Neural progenitor cell (in vitro differentiated cells): ENCODE measurements around the gene TRPC6. TPM values are rescaled to one million over a fixed set of nuclear protein-coding genes. Genes with fewer than 3 reads are reported as not detected.

Source experiments
- DNase-seq: peaks from one replicate; pipeline ENCODE4 v3.0.0-alpha.2; 2016; ENCODE audit warnings: low spot score
- H2AFZ ChIP-seq: fragments of 200-600 bp; sonication (generic); replicated peaks from 2 replicates; pipeline ENCODE4 v1.6.1; 2016; ENCODE audit warnings: antibody characterized with exemption
- H3F3A ChIP-seq: fragments of 200-600 bp; sonication (generic); 2 replicates; pipeline ENCODE4 v1.6.1; 2016; ENCODE audit warnings: antibody characterized with exemption, low read depth
- H3K27ac ChIP-seq: fragments of 200-600 bp; sonication (generic); 2 replicates; pipeline ENCODE4 v1.5.1; 2016; ENCODE audit warnings: mild to moderate bottlenecking
- H3K27me3 ChIP-seq: fragments of 200-600 bp; sonication (generic); 2 replicates; pipeline ENCODE4 v1.6.1; 2016; ENCODE audit warnings: mild to moderate bottlenecking, moderate library complexity
- H3K36me3 ChIP-seq: fragments of 200-600 bp; sonication (generic); 2 replicates; pipeline ENCODE4 v1.5.1; 2016
- H3K4me1 ChIP-seq: fragments of 200-600 bp; sonication (generic); 2 replicates; pipeline ENCODE4 v1.6.1; 2016; ENCODE audit warnings: mixed run types
- H3K4me2 ChIP-seq: fragments of 200-600 bp; sonication (generic); 2 replicates; pipeline ENCODE4 v1.6.1; 2016
- H3K4me3 ChIP-seq: fragments of 200-600 bp; sonication (generic); 2 replicates; pipeline ENCODE4 v1.5.1; 2016
- H3K79me2 ChIP-seq: fragments of 200-600 bp; sonication (generic); 2 replicates; pipeline ENCODE4 v1.6.1; 2016; ENCODE audit warnings: low read depth
- H3K9ac ChIP-seq: fragments of 200-600 bp; sonication (generic); 2 replicates; pipeline ENCODE4 v1.6.1; 2016
- H3K9me3 ChIP-seq: fragments of 200-600 bp; sonication (generic); 2 replicates; pipeline ENCODE4 v1.5.1; 2016; ENCODE audit warnings: low read depth
- H4K20me1 ChIP-seq: fragments of 200-600 bp; sonication (generic); 2 replicates; pipeline ENCODE4 v1.6.1; 2016; ENCODE audit warnings: low read depth
- H3K27ac Mint-ChIP-seq: 3 replicates; pipeline ENCODE4 v1.8.0; 2021; ENCODE audit warnings: mixed read lengths
- H3K27me3 Mint-ChIP-seq: 2 replicates; pipeline ENCODE4 v1.8.0; 2022; ENCODE audit warnings: low read depth, mild to moderate bottlenecking, inconsistent platforms, moderate library complexity, mixed read lengths; ENCODE audit not compliant: insufficient read depth
- H3K36me3 Mint-ChIP-seq: 3 replicates; pipeline ENCODE4 v1.8.0; 2021; ENCODE audit warnings: mixed read lengths
- H3K4me1 Mint-ChIP-seq: 3 replicates; pipeline ENCODE4 v1.8.0; 2021; ENCODE audit warnings: mixed read lengths
- H3K4me3 Mint-ChIP-seq: 3 replicates; pipeline ENCODE4 v1.8.0; 2021; ENCODE audit warnings: mild to moderate bottlenecking, moderate library complexity, mixed read lengths
- H3K9me3 Mint-ChIP-seq: 3 replicates; pipeline ENCODE4 v1.8.0; 2020; ENCODE audit warnings: mixed read lengths
- CTCF ChIP-seq: fragments of 200-600 bp; sonication (generic); IDR thresholded peaks from 2 replicates; pipeline ENCODE4 v1.5.1; 2017; ENCODE audit warnings: antibody characterized with exemption, mild to moderate bottlenecking
- EZH2 ChIP-seq: fragments of 200-600 bp; sonication (generic); IDR thresholded peaks from 2 replicates; pipeline ENCODE4 v1.6.1; 2017; ENCODE audit warnings: antibody characterized with exemption, mild to moderate bottlenecking, moderate library complexity
- EZH2phosphoT487 ChIP-seq: fragments of 200-600 bp; sonication (generic); IDR thresholded peaks from 2 replicates; pipeline ENCODE4 v1.6.1; 2017; ENCODE audit warnings: antibody characterized with exemption
- total RNA-seq: library from RNA; depleted of rRNA; stranded (reverse); fragments of >200 nt; gene quantifications from 2 replicates; pipeline ENCODE4 v1.2.3, GENCODE V29; 2015; ENCODE audit warnings: low replicate concordance

Gene TRPC6
- total RNA-seq, 1 donor from 2014 or later, result 0.17 TPM

GRCh38 chr11:101458161-101458560 is 125.6 kb downstream of the TRPC6 start:
- no peaks in the 10 kb centered on the region for H3K36me3 Mint-ChIP-seq
- H3K4me1 ChIP-seq, result no peaks in the 10 kb centered on the region
- no peak overlapping the region for H3K4me2 ChIP-seq
- H3K4me3 ChIP-seq, result no peak overlapping the region
- H3K9me3 Mint-ChIP-seq, result peaks cover 4% of the 10 kb centered on the region
- H3K36me3 ChIP-seq, result no peaks in the 10 kb centered on the region
- H3F3A ChIP-seq, result no peaks in the 10 kb centered on the region
- H3K9ac ChIP-seq, result no peak overlapping the region
- H3K27ac ChIP-seq, result no peak overlapping the region
- H3K27ac Mint-ChIP-seq, result no peak overlapping the region
- TF ChIP-seq CTCF (no peak), EZH2phosphoT487 (no peak), EZH2 (no peak)
- H3K9me3 ChIP-seq, result no peaks in the 10 kb centered on the region
- no peaks in the 10 kb centered on the region for H4K20me1 ChIP-seq
- no peak overlapping the region for H3K4me3 Mint-ChIP-seq
- no peak overlapping the region for H2AFZ ChIP-seq
- H3K27me3 Mint-ChIP-seq, result peaks cover 5% of the 10 kb centered on the region
- no peaks in the 10 kb centered on the region for H3K4me1 Mint-ChIP-seq
- H3K79me2 ChIP-seq, result no peaks in the 10 kb centered on the region
- no peaks in the 10 kb centered on the region for H3K27me3 ChIP-seq
- DNase-seq, result no peak

GRCh38 chr11:101456812-101457211 is 127.0 kb downstream of the TRPC6 start:
- Histone ChIP-seq H3K4me1 (peaks cover 6% of the 10 kb centered on the region), H3K79me2 (no peaks in the 10 kb centered on the region), H3K9me3 (no peaks in the 10 kb centered on the region), H3K27ac (no peak overlapping the region), H3F3A (no peaks in the 10 kb centered on the region), H3K36me3 (no peaks in the 10 kb centered on the region), H4K20me1 (no peaks in the 10 kb centered on the region), H3K9ac (no peak overlapping the region), H3K4me3 (no peak overlapping the region), H3K4me2 (no peak overlapping the region), H3K27me3 (no peaks in the 10 kb centered on the region), H2AFZ (no peak overlapping the region)
- Mint-ChIP-seq H3K4me3 (no peak overlapping the region), H3K27me3 (peaks cover 5% of the 10 kb centered on the region), H3K27ac (no peak overlapping the region), H3K4me1 (no peaks in the 10 kb centered on the region), H3K9me3 (peaks cover 2% of the 10 kb centered on the region), H3K36me3 (no peaks in the 10 kb centered on the region)
- DNase-seq, result no peak
- TF ChIP-seq EZH2 (no peak), CTCF (peak; percentile 52), EZH2phosphoT487 (no peak)

GRCh38 chr11:101453682-101454081 is 130.1 kb downstream of the TRPC6 start:
- Histone ChIP-seq H3K79me2 (no peaks in the 10 kb centered on the region), H3K9ac (no peak overlapping the region), H3K4me2 (no peak overlapping the region), H2AFZ (no peak overlapping the region), H3K27ac (no peak overlapping the region), H3K9me3 (no peaks in the 10 kb centered on the region), H3K4me3 (no peak overlapping the region), H3K4me1 (peaks cover 6% of the 10 kb centered on the region), H4K20me1 (no peaks in the 10 kb centered on the region), H3K27me3 (no peaks in the 10 kb centered on the region), H3K36me3 (no peaks in the 10 kb centered on the region), H3F3A (no peaks in the 10 kb centered on the region)
- no peak overlapping the region for H3K4me3 Mint-ChIP-seq
- no peak overlapping the region for H3K27ac Mint-ChIP-seq
- peaks cover 2% of the 10 kb centered on the region for H3K27me3 Mint-ChIP-seq
- H3K4me1 Mint-ChIP-seq, result no peaks in the 10 kb centered on the region
- TF ChIP-seq CTCF, result no peak
- no peak for TF ChIP-seq EZH2phosphoT487
- no peak for TF ChIP-seq EZH2
- H3K9me3 Mint-ChIP-seq, result no peaks in the 10 kb centered on the region
- no peaks in the 10 kb centered on the region for H3K36me3 Mint-ChIP-seq
- DNase-seq, result no peak
